NCI-H1417 (cell line): ENCODE measurements around the gene LRBA.

Experiments
- DNase-seq, 3 experiments: peaks; one replicate each; lab custom pipeline; 2025; lab: John Stamatoyannopoulos, UW

Gene LRBA

GRCh38 chr4:150875367-150875766 lies 139.7 kb downstream of the LRBA start:
- no peak for DNase-seq

GRCh38 chr4:150874338-150875226 lies 140.5 kb downstream of the LRBA start:
- no peak for DNase-seq

GRCh38 chr4:150867148-150867547 lies 147.9 kb downstream of the LRBA start:
- DNase-seq = peak; percentile 64 to 92 (median 86)

GRCh38 chr4:150863456-150863855 lies 151.6 kb downstream of the LRBA start:
- DNase-seq = no peak

- DNase-seq = no peak
These were observed 152.3 kb downstream of the LRBA start for GRCh38 chr4:150862829-150863228.

- no peak for DNase-seq
These were observed 155.6 kb downstream of the LRBA start for GRCh38 chr4:150859453-150859852.

GRCh38 chr4:150855981-150856510 lies 159.0 kb downstream of the LRBA start:
- no peak for DNase-seq

- DNase-seq = no peak
These were observed 160.5 kb downstream of the LRBA start for GRCh38 chr4:150854600-150854999.

GRCh38 chr4:150853882-150854281 lies 161.2 kb downstream of the LRBA start:
- DNase-seq = no peak

GRCh38 chr4:150852216-150852615 lies 162.9 kb downstream of the LRBA start:
- DNase-seq = no peak

GRCh38 chr4:150849016-150849415 lies 166.1 kb downstream of the LRBA start:
- DNase-seq = no peak

GRCh38 chr4:150828159-150828558 lies 186.9 kb downstream of the LRBA start:
- no peak for DNase-seq

- no peak for DNase-seq
These were observed 187.9 kb downstream of the LRBA start for GRCh38 chr4:150827226-150827625.

- DNase-seq = no peak
These were observed 188.8 kb downstream of the LRBA start for GRCh38 chr4:150826306-150826705.

- DNase-seq = no peak
These were observed 192.7 kb downstream of the LRBA start for GRCh38 chr4:150822407-150822806.

GRCh38 chr4:150821641-150822040 lies 193.4 kb downstream of the LRBA start:
- DNase-seq = no peak

GRCh38 chr4:150820409-150820808 lies 194.7 kb downstream of the LRBA start:
- no peak for DNase-seq

- DNase-seq = no peak
These were observed 196.4 kb downstream of the LRBA start for GRCh38 chr4:150818661-150819060.

GRCh38 chr4:150817804-150818528 lies 197.1 kb downstream of the LRBA start:
- DNase-seq = peak in 2 of 3 experiments; percentile 2 to 69

- DNase-seq = no peak
These were observed 198.1 kb downstream of the LRBA start for GRCh38 chr4:150817017-150817416.

GRCh38 chr4:150816491-150816890 lies 198.6 kb downstream of the LRBA start:
- DNase-seq = no peak

GRCh38 chr4:150814873-150815272 lies 200.2 kb downstream of the LRBA start:
- no peak for DNase-seq
